IMR-90 (cell line): ENCODE measurements around the gene SYCP1. TPM values are rescaled to one million over a fixed set of nuclear protein-coding genes. Genes with fewer than 3 reads are reported as not detected.

ENCODE experiments used
- ATAC-seq: fragments of 200-7000 bp; cut with Tn5 transposase; 2 replicates; pipeline ENCODE4 v1.9.1; 2020; ENCODE audit warnings: low read depth, mild to moderate bottlenecking, moderate library complexity
- BruUV-seq: library from RNA; stranded (reverse); fragments of 400-500 nt; replicated peaks from 2 replicates; lab custom pipeline; 2021; lab: Mats Ljungman, UMichigan
- CTCF ChIA-PET: fragments of 300-600 bp; formaldehyde crosslinking; extraction: SDS; loops from one replicate; lab custom pipeline; 2021; ENCODE audit warnings: antibody characterized with exemption; lab: Yijun Ruan, JAX
- POLR2A ChIA-PET: fragments of 300-600 bp; sonication (Branson Sonifier 250); formaldehyde crosslinking; loops from one replicate; lab custom pipeline; 2022; ENCODE audit warnings: antibody characterized with exemption; ENCODE audit not compliant: unreplicated experiment; lab: Charles Lee
- DNase-seq: peaks from one replicate; pipeline ENCODE4 v3.0.0; 2013
- H2AFZ ChIP-seq: replicated peaks from 2 replicates; pipeline ENCODE3; 2013; ENCODE audit warnings: low read length, mild to moderate bottlenecking; ENCODE audit not compliant: poor library complexity
- H2AK5ac ChIP-seq: 2 replicates; pipeline ENCODE4 v1.6.1; 2013; ENCODE audit warnings: low read depth, low read length, inconsistent platforms
- H2AK9ac ChIP-seq: replicated peaks from 2 replicates; pipeline ENCODE3; 2013; ENCODE audit warnings: mild to moderate bottlenecking, low read depth, low read length, moderate library complexity; ENCODE audit not compliant: poor library complexity
- H2BK120ac ChIP-seq: 2 replicates; pipeline ENCODE4 v1.6.1; 2013; ENCODE audit warnings: low read depth, low read length, inconsistent platforms
- H2BK15ac ChIP-seq: 3 replicates; pipeline ENCODE4 v1.6.1; 2013; ENCODE audit warnings: low read depth, low read length, inconsistent platforms
- H2BK20ac ChIP-seq: 2 replicates; pipeline ENCODE4 v1.6.1; 2013; ENCODE audit warnings: low read depth, mild to moderate bottlenecking, inconsistent platforms, low read length, moderate library complexity
- H2BK5ac ChIP-seq: 2 replicates; pipeline ENCODE4 v1.6.1; 2013; ENCODE audit warnings: mild to moderate bottlenecking, low read depth, low read length, inconsistent platforms; ENCODE audit not compliant: poor library complexity, severe bottlenecking
- H3K14ac ChIP-seq: replicated peaks from 2 replicates; pipeline ENCODE4 v1.6.1; 2013; ENCODE audit warnings: low read depth, low read length, inconsistent platforms
- H3K18ac ChIP-seq: 2 replicates; pipeline ENCODE4 v1.6.1; 2013; ENCODE audit warnings: low read depth, low read length, control low read depth
- H3K23ac ChIP-seq: 2 replicates; pipeline ENCODE4 v1.6.1; 2013; ENCODE audit warnings: low read depth, low read length, inconsistent platforms
- H3K27ac ChIP-seq: 2 replicates; pipeline ENCODE4 v1.5.1; 2013; ENCODE audit warnings: mild to moderate bottlenecking, control low read depth, low read length; ENCODE audit not compliant: insufficient read depth
- H3K27me3 ChIP-seq: 2 replicates; pipeline ENCODE4 v1.6.1; 2013; ENCODE audit warnings: low read length; ENCODE audit not compliant: control insufficient read depth, insufficient read depth
- H3K36me3 ChIP-seq: 2 replicates; pipeline ENCODE4 v1.6.1; 2013; ENCODE audit warnings: low read length, mixed read lengths; ENCODE audit not compliant: control insufficient read depth, insufficient read depth
- H3K4ac ChIP-seq: 2 replicates; pipeline ENCODE4 v1.6.1; 2013; ENCODE audit warnings: low read depth, low read length, inconsistent platforms
- H3K4me1 ChIP-seq: 2 replicates; pipeline ENCODE4 v1.6.1; 2013; ENCODE audit warnings: low read length, mixed read lengths; ENCODE audit not compliant: control insufficient read depth, insufficient read depth
- H3K4me2 ChIP-seq: 2 replicates; pipeline ENCODE4 v1.6.1; 2013; ENCODE audit warnings: low read depth, mild to moderate bottlenecking, control low read depth, low read length, moderate library complexity
- H3K4me3 ChIP-seq: 2 replicates; pipeline ENCODE4 v1.5.1; 2013; ENCODE audit warnings: low read depth, mild to moderate bottlenecking, control low read depth, low read length, moderate library complexity; ENCODE audit not compliant: insufficient read depth
- H3K56ac ChIP-seq: 2 replicates; pipeline ENCODE4 v1.6.1; 2013; ENCODE audit warnings: low read length, inconsistent platforms; ENCODE audit not compliant: insufficient read depth; ENCODE audit errors: extremely low read depth
- H3K79me1 ChIP-seq, 2 experiments: 2 replicates each; pipeline ENCODE4 v1.6.1; 2013; ENCODE audit warnings: low read length in 2 of 2, inconsistent platforms in 1 of 2, low read depth in 1 of 2
- H3K9ac ChIP-seq: 2 replicates; pipeline ENCODE4 v1.6.1; 2013; ENCODE audit warnings: low read depth, low read length, control low read depth
- H3K9me1 ChIP-seq: 2 replicates; pipeline ENCODE4 v1.6.1; 2013; ENCODE audit warnings: low read length, inconsistent platforms; ENCODE audit not compliant: insufficient read depth
- H3K9me3 ChIP-seq: 2 replicates; pipeline ENCODE4 v1.6.1; 2013; ENCODE audit warnings: low read length; ENCODE audit not compliant: control insufficient read depth, insufficient read depth
- H4K20me1 ChIP-seq: 2 replicates; pipeline ENCODE4 v1.6.1; 2013; ENCODE audit warnings: low read length, inconsistent platforms; ENCODE audit not compliant: insufficient read depth
- H4K5ac ChIP-seq: 2 replicates; pipeline ENCODE4 v1.6.1; 2013; ENCODE audit warnings: mild to moderate bottlenecking, low read depth, low read length, control low read depth
- H4K8ac ChIP-seq, 2 experiments: 2 replicates each; pipeline ENCODE4 v1.6.1; 2013; ENCODE audit warnings: low read depth in 2 of 2, low read length in 2 of 2, control low read depth in 1 of 2, inconsistent platforms in 1 of 2
- H4K91ac ChIP-seq: 2 replicates; pipeline ENCODE4 v1.6.1; 2013; ENCODE audit warnings: low read depth, low read length, inconsistent platforms; ENCODE audit not compliant: insufficient read depth
- BHLHE40 ChIP-seq: fragments of 150-350 bp; IDR thresholded peaks from 2 replicates; pipeline ENCODE4 v1.6.1; 2016; ENCODE audit warnings: mild to moderate bottlenecking, low read depth, low read length
- CEBPB ChIP-seq: IDR thresholded peaks from 2 replicates; pipeline ENCODE4 v1.6.1; 2012; ENCODE audit warnings: low read depth, low read length, improper control_type of control experiment
- ELK1 ChIP-seq: fragments of 150-350 bp; IDR thresholded peaks from 2 replicates; pipeline ENCODE4 v1.6.1; 2016; ENCODE audit warnings: low read depth, mild to moderate bottlenecking, low read length, moderate library complexity, borderline replicate concordance
- FOS ChIP-seq: fragments of 150-350 bp; IDR thresholded peaks from 2 replicates; pipeline ENCODE4 v1.6.1; 2016; ENCODE audit warnings: low read depth, low read length
- MAFK ChIP-seq: IDR thresholded peaks from 2 replicates; pipeline ENCODE4 v1.6.1; 2012; ENCODE audit warnings: low read depth, low read length, improper control_type of control experiment
- MAZ ChIP-seq: IDR thresholded peaks from 2 replicates; pipeline ENCODE4 v1.6.1; 2012; ENCODE audit warnings: low read depth, mild to moderate bottlenecking, low read length, improper control_type of control experiment, moderate library complexity, borderline replicate concordance
- NFE2L2 ChIP-seq: fragments of 150-350 bp; IDR thresholded peaks from 2 replicates; pipeline ENCODE4 v1.6.1; 2016; ENCODE audit warnings: low read depth, mild to moderate bottlenecking, low read length
- RFX5 ChIP-seq: IDR thresholded peaks from 2 replicates; pipeline ENCODE4 v1.8.0; 2012; ENCODE audit warnings: low read depth, mild to moderate bottlenecking, low read length, moderate library complexity
- USF2 ChIP-seq: fragments of 150-350 bp; IDR thresholded peaks from 2 replicates; pipeline ENCODE4 v1.6.1; 2017; ENCODE audit warnings: mild to moderate bottlenecking, antibody characterized with exemption, low read length, low read depth
- WGBS, 2 experiments: methylation state at CpG; one replicate each; pipeline versions ENCODE4 v1.1.5 to v1.1.7; 2013; ENCODE audit warnings: missing lambda C conversion rate in 2 of 2; ENCODE audit not compliant: insufficient read length in 1 of 2; ENCODE audit errors: extremely low coverage in 2 of 2; 5-methylcytosine and 5-hydroxymethylcytosine counted together
- dilution Hi-C: fragments of 300-500 bp; cut with HindIII; formaldehyde crosslinking; loops from one replicate; pipeline ENCODE4 v1.14.3; 2018; ENCODE audit warnings: low sequenced_read_pairs; ENCODE audit not compliant: unreplicated experiment
- in situ Hi-C: fragments of 300-500 bp; cut with MboI; formaldehyde crosslinking; loops from 3 replicates; pipeline ENCODE4 v1.14.3; 2019; ENCODE audit warnings: low sequenced_read_pairs, inconsistent platforms, mixed read lengths
- intact Hi-C: fragments of 100-400 bp; cut with micrococcal nuclease; formaldehyde crosslinking; loops from 2 replicates; pipeline ENCODE4 v1.10.0; 2022
- polyA plus RNA-seq, 3 experiments: library from polyadenylated mRNA; depleted of rRNA; stranded (reverse); fragments of >200 nt; gene quantifications; 2 replicates each; pipeline ENCODE4 v1.2.3, GENCODE V29; 2012; ENCODE audit warnings: low replicate concordance in 1 of 3
- total RNA-seq: library from RNA; depleted of rRNA; stranded (reverse); fragments of >200 nt; gene quantifications from 2 replicates; pipeline ENCODE4 v1.2.3, GENCODE V29; 2012
- TF ChIP-seq, protein P1 (sequence below): conservative IDR thresholded peaks from 2 replicates; pipeline ENCODE4 v1.5.1; 2012; ENCODE audit warnings: mild to moderate bottlenecking, low read depth, low read length, improper control_type of control experiment

Gene SYCP1
- total and polyA plus RNA-seq, 2 of the 4 experiments (the other 2 are of a cell fraction) = not detected

DNA sequence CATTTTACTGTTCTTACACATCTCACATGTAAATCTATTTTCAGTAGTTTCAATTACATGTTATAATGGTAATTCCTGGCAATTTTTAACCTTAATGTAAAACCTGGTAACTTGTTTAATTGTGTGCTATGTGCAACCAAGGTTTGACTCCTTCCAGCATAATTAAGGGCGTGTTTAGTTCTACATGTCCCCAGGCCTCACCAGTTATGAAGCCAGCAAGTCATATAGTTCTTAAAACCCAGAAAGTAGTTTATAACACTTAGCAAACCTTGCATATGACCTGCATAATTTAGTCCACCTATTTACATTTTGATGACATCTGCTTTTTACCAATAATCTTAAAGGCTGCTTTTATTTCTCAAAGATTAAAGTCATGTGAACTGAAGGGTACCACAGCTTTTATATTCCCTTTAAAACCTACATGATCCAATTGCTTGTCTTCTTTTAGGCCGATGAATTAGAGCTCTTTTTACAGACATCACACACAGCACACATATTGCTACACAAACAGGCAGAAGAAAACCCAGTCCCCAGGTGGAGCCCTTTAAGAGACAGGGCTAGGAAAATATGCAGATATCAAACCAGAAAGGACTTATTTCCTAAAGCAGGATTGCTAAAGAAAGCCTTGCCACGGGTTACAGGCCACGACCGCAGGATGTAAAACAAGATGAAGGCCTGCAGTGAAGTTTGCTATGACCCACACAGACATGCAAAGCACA, 23.2 kb upstream of the SYCP1 start:
- no TSS peak for BruUV-seq
- in situ Hi-C loops = no loop called here
- CTCF ChIA-PET = no interaction called here

More for the DNA sequence above, 23.2 kb upstream of the SYCP1 start:
- Histone ChIP-seq H3K27me3 (no peaks in the 10 kb centered on the region), H3K56ac (no peak overlapping the region), H4K8ac (no peak overlapping the region), H2AK5ac (no peak overlapping the region), H3K14ac (no peak overlapping the region), H3K36me3 (no peaks in the 10 kb centered on the region), H2BK15ac (no peak overlapping the region), H3K4me2 (no peak overlapping the region), H3K27ac (no peak overlapping the region), H3K18ac (no peak overlapping the region), H2AFZ (no peak overlapping the region), H2BK20ac (no peak overlapping the region), H4K20me1 (no peaks in the 10 kb centered on the region), H2AK9ac (no peak overlapping the region), H2BK120ac (no peak overlapping the region), H3K4me3 (no peak overlapping the region), H2BK5ac (no peak overlapping the region), H3K79me1 (no peaks in the 10 kb centered on the region), H3K4me1 (no peaks in the 10 kb centered on the region), H3K9me3 (no peaks in the 10 kb centered on the region), H3K4ac (no peak overlapping the region), H4K91ac (no peak overlapping the region), H3K9me1 (no peaks in the 10 kb centered on the region), H4K5ac (no peak overlapping the region), H3K23ac (no peak overlapping the region), H3K9ac (no peak overlapping the region)
- DNase-seq (no peak), ATAC-seq (no peak)
- intact Hi-C loops = no loop called here
- POLR2A ChIA-PET = no interaction called here
- no CpG with 5 or more reads among the region's 5 CpGs for WGBS, 2 experiments
- dilution Hi-C loops = no loop called here
- TF ChIP-seq, protein P1, sequence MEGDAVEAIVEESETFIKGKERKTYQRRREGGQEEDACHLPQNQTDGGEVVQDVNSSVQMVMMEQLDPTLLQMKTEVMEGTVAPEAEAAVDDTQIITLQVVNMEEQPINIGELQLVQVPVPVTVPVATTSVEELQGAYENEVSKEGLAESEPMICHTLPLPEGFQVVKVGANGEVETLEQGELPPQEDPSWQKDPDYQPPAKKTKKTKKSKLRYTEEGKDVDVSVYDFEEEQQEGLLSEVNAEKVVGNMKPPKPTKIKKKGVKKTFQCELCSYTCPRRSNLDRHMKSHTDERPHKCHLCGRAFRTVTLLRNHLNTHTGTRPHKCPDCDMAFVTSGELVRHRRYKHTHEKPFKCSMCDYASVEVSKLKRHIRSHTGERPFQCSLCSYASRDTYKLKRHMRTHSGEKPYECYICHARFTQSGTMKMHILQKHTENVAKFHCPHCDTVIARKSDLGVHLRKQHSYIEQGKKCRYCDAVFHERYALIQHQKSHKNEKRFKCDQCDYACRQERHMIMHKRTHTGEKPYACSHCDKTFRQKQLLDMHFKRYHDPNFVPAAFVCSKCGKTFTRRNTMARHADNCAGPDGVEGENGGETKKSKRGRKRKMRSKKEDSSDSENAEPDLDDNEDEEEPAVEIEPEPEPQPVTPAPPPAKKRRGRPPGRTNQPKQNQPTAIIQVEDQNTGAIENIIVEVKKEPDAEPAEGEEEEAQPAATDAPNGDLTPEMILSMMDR = no peak
- no peak for TF ChIP-seq FOS
- no peak for TF ChIP-seq ELK1
- TF ChIP-seq CEBPB = no peak
- no peak for TF ChIP-seq NFE2L2
- no peak for TF ChIP-seq RFX5
- no peak for TF ChIP-seq USF2
- no peak for TF ChIP-seq MAFK
- no peak for TF ChIP-seq MAZ
- no peak for TF ChIP-seq BHLHE40
